Stimulated activated CD4-positive, alpha-beta T cell treated with anti-CD3 and anti-CD28 coated beads, Interleukin-1b, Interleukin-23, amount 100 ng/mL, for 1 hour (primary cell): ENCODE measurements around the gene EDRF1.

Experiments used
- DNase-seq, 2 donors: peaks; one replicate each; pipeline ENCODE4 v3.0.0-alpha.2; 2020; ENCODE audit warnings: low read depth in 2 of 2

The EDRF1 gene

DNA sequence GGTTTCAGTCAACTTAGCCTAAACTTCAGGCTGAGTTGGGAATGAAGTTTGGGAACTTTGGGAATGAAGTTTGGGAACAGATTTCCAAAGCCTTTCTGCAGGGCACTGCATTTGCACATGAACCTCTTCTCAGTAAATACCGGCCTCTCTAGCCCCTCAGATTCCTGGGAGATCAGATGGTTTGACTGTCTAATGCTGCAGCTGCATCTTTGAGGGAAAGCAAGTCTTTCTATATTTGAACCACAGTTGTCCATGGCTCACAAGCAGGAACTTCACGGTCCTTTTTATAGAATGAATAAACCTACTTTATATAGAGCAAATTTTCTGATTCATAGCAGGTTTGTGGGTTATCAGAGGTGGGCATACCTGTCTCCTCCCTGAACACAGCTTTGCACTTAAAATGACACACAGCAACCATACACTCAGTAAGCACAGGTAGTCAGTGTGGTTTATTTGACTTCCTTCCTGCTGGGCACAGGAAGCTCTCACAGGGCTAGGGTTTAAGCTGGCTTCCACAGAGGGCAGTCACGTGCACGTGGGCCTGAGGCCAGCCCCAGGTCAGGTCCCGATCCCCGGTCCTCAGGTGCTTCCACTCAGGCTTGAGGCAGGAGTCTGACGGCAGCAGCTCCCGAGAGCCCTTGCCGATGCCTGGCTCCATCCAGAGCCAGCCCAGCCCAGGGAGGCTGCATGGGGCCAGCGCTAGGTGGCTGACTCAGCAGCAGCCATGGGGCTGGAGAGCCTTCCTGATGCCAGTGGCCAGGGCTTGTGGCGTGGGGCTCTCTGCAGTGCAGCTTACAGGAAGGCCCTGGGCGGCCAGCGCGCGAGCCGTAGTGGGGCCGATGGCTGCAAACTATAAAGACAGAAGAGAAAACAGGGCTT is 68.9 kb downstream of the EDRF1 start:
- no peak for DNase-seq

DNA sequence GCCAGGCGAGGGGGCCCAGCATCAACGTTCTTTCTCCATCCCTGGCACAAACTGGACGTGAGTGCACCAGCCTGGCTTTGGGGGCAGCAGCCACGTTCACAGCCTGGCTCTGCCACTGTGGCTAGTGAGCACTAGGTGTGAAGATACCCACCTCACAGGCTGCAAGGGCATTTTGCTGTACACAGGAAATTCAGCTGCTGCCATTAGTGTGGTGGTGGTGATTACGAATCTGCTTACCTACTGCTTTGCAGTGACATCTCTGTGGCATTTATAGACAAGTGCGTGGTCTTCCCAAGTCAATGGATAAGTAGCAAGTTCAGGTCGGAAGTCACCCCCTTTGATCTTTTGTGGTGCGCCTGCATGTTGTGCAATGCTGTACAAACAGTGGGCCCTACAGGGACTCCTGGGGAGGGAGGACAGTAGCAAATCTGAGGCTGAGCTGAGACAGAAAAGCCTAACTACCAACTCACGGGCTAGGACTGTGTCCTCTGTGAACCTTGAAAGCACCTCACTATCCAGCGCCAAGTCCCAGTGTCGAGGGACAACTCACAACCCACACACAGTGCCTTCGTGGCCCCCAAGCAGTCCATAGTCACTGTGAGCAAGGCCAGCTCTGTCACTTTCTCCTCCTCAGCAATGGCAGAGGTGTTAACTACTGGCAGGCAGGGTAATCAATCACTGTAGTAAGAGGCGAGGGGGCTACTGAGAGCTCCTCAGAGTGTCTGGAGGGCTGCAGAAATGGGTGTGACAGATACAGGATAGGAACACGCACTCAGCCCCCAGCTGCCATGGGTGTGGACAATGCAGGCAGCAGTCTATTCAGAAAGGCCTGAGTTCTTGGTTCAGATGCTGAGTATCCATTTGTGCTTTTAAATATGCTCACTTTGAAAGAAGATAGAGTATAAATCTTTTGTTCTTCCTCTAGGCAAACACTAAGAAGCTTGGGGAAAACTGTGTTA is 73.1 kb downstream of the EDRF1 start:
- no peak for DNase-seq

DNA sequence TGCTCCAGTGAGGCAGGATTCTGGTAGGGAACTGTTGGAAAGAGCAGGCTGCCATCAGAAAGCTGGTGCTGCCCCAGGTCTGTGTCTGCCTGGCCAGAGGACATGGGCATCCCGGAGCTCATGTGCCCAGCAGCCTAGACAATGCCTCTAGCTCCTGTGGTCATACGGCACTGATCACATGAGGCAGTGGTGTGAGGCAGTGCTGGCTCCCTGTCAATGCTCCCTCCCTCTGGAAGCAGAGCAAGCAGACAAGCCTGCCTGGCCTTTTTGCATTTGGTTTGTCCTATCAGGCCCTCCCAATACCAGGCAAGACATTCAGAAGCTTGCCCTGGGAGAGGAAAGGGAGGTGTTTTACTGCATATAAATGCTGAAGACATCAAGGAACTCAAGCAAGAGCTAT is 75.6 kb downstream of the EDRF1 start:
- no peak for DNase-seq

- no peak for DNase-seq
These were observed 76.2 kb downstream of the EDRF1 start for GRCh38 chr10:125795637-125796190.

DNA sequence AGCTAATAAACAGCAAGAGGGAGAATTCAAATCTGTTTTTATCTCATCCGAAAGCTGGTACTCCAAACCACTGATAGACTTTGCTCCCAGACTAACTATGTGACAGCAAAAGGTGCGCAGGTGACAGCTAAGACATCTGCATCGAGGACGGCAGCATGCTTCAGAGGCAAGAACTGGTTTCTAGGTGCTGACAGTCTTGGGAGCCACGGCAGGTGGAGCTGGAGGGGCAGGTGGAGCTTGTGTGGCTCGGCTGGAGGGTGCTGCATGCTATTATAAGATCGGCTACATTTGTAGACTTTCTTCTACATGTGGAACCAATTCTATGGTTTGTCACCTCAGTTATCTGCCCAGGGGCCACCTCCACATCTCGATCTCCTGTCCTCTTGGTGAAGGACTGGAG is 77.9 kb downstream of the EDRF1 start:
- no peak for DNase-seq

- DNase-seq = no peak
These were observed 78.6 kb downstream of the EDRF1 start for GRCh38 chr10:125797994-125798662.

- no peak for DNase-seq
These were observed 80.1 kb downstream of the EDRF1 start for GRCh38 chr10:125799451-125800182.

DNA sequence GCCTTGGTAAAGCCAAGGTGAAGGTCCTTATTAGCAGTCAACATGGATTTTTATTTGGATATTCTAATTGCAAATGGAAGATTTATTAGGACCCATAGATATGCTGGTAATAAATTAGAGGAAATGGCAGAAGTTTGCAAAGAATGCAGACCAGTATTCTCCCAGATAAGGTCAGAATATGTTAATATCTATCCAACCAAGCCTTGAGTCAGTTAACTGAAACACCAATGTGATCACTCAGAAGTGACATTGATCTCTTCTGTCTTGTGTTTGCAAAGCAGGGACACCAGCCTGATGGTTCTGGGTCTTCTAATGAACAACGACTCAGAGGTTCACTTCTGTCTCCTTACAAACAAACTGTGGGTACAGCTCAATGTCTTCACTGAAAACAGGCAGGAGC is 82.1 kb downstream of the EDRF1 start:
- no peak for DNase-seq

GRCh38 chr10:125802131-125802530 is 82.6 kb downstream of the EDRF1 start:
- DNase-seq = no peak

GRCh38 chr10:125802739-125803138 is 83.2 kb downstream of the EDRF1 start:
- DNase-seq = no peak

GRCh38 chr10:125808047-125808446 is 88.5 kb downstream of the EDRF1 start:
- DNase-seq = no peak

- no peak for DNase-seq
These were observed 91.7 kb downstream of the EDRF1 start for GRCh38 chr10:125811251-125811650.

DNA sequence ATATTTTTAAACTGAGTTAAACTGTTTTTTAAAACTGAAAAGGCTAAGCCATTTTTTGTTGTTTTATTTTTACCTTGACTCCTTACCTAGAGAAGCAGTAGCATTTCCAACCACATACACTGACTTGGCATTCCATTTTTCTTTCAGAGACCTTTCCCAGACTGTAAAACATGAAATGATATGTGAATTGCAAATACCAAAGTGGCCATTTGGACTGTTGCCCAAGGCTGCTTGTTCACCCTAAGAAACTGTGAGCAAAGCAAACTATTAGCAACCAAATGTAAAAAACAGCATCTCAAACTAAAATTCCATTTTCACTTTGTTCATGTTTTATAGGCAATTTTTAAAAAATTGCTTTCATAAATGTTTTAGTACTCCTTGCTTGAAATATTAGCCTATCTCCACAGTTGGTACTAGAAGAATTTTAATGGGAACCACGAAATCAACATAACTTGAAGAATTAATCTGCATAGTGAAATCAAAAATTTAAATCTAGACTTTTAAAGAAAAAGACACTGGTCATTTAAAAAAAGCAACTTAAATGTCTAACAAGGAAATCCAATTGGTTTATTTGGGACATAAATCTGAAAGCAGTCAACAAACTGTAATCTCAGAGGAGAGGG is 92.7 kb downstream of the EDRF1 start:
- DNase-seq = no peak
